ENCODE data around the gene TMEM144. TPM values are rescaled to one million over a fixed set of nuclear protein-coding genes. Genes with fewer than 3 reads are reported as not detected.

The TMEM144 gene
- total RNA-seq, 4 donors from 2014 or later = 8.2 to 23.8 (median 12.2) TPM

GRCh38 chr4:158217763-158218162 is 7.5 kb downstream of the TMEM144 start:
- no peak for TF ChIP-seq CTCF (IDR thresholded peaks at IDR 0.05; ENCODE audit: low read depth)

- TF ChIP-seq CTCF (IDR thresholded peaks at IDR 0.05; ENCODE audit: low read depth) = no peak
Observed at GRCh38 chr4:158219623-158220022, 9.3 kb downstream of the TMEM144 start.

GRCh38 chr4:158229768-158230167 is 19.5 kb downstream of the TMEM144 start:
- TF ChIP-seq CTCF (IDR thresholded peaks at IDR 0.05; ENCODE audit: low read depth) = no peak

GRCh38 chr4:158234671-158235070 is 24.4 kb downstream of the TMEM144 start:
- no peak for TF ChIP-seq CTCF (IDR thresholded peaks at IDR 0.05; ENCODE audit: low read depth)

- no peak for TF ChIP-seq CTCF (IDR thresholded peaks at IDR 0.05; ENCODE audit: low read depth)
Observed at GRCh38 chr4:158236304-158237030, 26.2 kb downstream of the TMEM144 start.

GRCh38 chr4:158238575-158238974 is 28.3 kb downstream of the TMEM144 start:
- no peak for TF ChIP-seq CTCF (IDR thresholded peaks at IDR 0.05; ENCODE audit: low read depth)

- TF ChIP-seq CTCF (IDR thresholded peaks at IDR 0.05; ENCODE audit: low read depth) = no peak
Observed at GRCh38 chr4:158239196-158239595, 28.9 kb downstream of the TMEM144 start.
